Smooth muscle cell (in vitro differentiated cells): ENCODE data around the gene ARHGEF16. TPM values are rescaled to one million over a fixed set of nuclear protein-coding genes. Genes with fewer than 3 reads are reported as not detected.

Source experiments
- DNase-seq: peaks from one replicate; lab custom pipeline; 2025; ENCODE audit not compliant: unreplicated experiment; lab: John Stamatoyannopoulos, UW
- H2AFZ ChIP-seq: fragments of 200-600 bp; sonication (generic); 2 replicates; pipeline ENCODE4 v1.6.0; 2016; ENCODE audit warnings: antibody characterized with exemption, low read depth, mild to moderate bottlenecking
- H3F3A ChIP-seq: fragments of 200-600 bp; sonication (generic); 2 replicates; pipeline ENCODE4 v1.6.0; 2017; ENCODE audit warnings: antibody characterized with exemption, low read depth
- H3K27ac ChIP-seq: fragments of 200-600 bp; sonication (generic); 2 replicates; pipeline ENCODE4 v1.5.1; 2016; ENCODE audit warnings: low read depth, mild to moderate bottlenecking
- H3K27me3 ChIP-seq: fragments of 200-600 bp; sonication (generic); 2 replicates; pipeline ENCODE4 v1.6.1; 2016; ENCODE audit warnings: low read depth, mild to moderate bottlenecking
- H3K36me3 ChIP-seq: fragments of 200-600 bp; sonication (generic); 2 replicates; pipeline ENCODE4 v1.5.1; 2016; ENCODE audit warnings: low read depth
- H3K4me1 ChIP-seq: fragments of 200-600 bp; sonication (generic); 2 replicates; pipeline ENCODE4 v1.5.1; 2016; ENCODE audit warnings: low read depth
- H3K4me2 ChIP-seq: fragments of 200-600 bp; sonication (generic); 2 replicates; pipeline ENCODE4 v1.6.0; 2016; ENCODE audit warnings: mild to moderate bottlenecking
- H3K4me3 ChIP-seq: fragments of 200-600 bp; sonication (generic); 2 replicates; pipeline ENCODE4 v1.5.1; 2016; ENCODE audit warnings: mild to moderate bottlenecking
- H3K79me2 ChIP-seq: fragments of 200-600 bp; sonication (generic); 2 replicates; pipeline ENCODE4 v1.6.0; 2016; ENCODE audit warnings: low read depth, mild to moderate bottlenecking
- H3K9ac ChIP-seq: fragments of 200-600 bp; sonication (generic); 2 replicates; pipeline ENCODE4 v1.6.0; 2016; ENCODE audit warnings: low read depth
- H3K9me3 ChIP-seq: fragments of 200-600 bp; sonication (generic); replicated peaks from 2 replicates; pipeline ENCODE4 v1.5.1; 2016; ENCODE audit warnings: low read depth
- H4K20me1 ChIP-seq: fragments of 200-600 bp; sonication (generic); 2 replicates; pipeline ENCODE4 v1.6.0; 2016; ENCODE audit warnings: low read depth
- WGBS: methylation state at CpG from one replicate; pipeline ENCODE4 v1.1.7; 2016; ENCODE audit warnings: low lambda C conversion rate; 5-methylcytosine and 5-hydroxymethylcytosine counted together
- polyA plus RNA-seq: library from polyadenylated mRNA; unstranded; fragments of >200 nt; fragmentation: Nextera tagmentation; extraction: Ambion mirVana; gene quantifications from 2 replicates; pipeline ENCODE4 v1.2.1, GENCODE V29; 2016
- total RNA-seq: library from RNA; depleted of rRNA; stranded (reverse); fragments of >200 nt; gene quantifications from 2 replicates; pipeline ENCODE4 v1.2.3, GENCODE V29; 2014
- TF ChIP-seq, protein P1 (sequence below): fragments of 200-600 bp; sonication (generic); IDR thresholded peaks from 2 replicates; pipeline ENCODE4 v1.5.1; 2017; ENCODE audit warnings: borderline replicate concordance, mild to moderate bottlenecking, antibody characterized with exemption; ENCODE audit not compliant: insufficient read depth, poor library complexity, severe bottlenecking

Gene ARHGEF16
- total and polyA plus RNA-seq, 2 experiments from 2014 or later: 4.6 to 6.9 TPM

DNA sequence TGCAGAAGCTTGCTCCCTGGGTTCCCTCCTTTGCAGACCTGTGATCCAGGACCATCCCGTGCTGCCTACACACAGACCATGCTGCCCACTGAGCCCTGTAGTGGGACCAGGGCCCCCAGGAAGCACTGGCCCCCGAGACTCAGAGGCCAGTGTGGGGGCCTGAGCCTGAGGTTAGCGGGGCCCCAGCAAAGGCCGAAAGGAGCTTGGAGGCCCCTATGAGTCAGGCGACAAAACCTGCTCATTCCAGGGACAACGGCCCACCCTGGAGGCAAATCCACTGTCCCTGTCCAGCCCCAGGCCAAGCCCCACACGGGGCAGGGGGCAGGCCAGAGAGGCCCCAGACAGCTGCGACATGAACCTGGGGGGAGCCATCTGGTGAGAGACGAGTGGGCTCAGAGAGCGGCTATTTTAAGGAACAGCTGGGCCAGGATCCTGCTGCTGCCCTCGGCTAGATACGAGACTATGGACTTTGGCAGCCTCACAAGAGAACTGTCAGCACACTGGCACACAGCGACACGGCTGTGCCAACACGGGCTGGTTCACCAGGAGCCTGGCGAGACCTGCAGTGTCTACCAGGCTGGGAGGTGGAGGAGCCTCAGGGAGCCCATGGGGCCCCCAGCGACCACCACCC is 74.7 kb downstream of the ARHGEF16 start:
- no peak for DNase-seq
- no peak overlapping the region for H3K4me3 ChIP-seq
- H3K79me2 ChIP-seq: no peaks in the 10 kb centered on the region
- no peaks in the 10 kb centered on the region for H4K20me1 ChIP-seq
- H3K9me3 ChIP-seq: no peaks in the 10 kb centered on the region
- WGBS: 73% methylated on average over 17 of the region's 17 CpGs
- no peak overlapping the region for H2AFZ ChIP-seq
- H3K27me3 ChIP-seq: no peaks in the 10 kb centered on the region
- no peaks in the 10 kb centered on the region for H3K36me3 ChIP-seq
- H3K4me2 ChIP-seq: no peak overlapping the region
- H3K4me1 ChIP-seq: peaks cover 8% of the 10 kb centered on the region
- H3F3A ChIP-seq: no peaks in the 10 kb centered on the region
- TF ChIP-seq, protein P1, sequence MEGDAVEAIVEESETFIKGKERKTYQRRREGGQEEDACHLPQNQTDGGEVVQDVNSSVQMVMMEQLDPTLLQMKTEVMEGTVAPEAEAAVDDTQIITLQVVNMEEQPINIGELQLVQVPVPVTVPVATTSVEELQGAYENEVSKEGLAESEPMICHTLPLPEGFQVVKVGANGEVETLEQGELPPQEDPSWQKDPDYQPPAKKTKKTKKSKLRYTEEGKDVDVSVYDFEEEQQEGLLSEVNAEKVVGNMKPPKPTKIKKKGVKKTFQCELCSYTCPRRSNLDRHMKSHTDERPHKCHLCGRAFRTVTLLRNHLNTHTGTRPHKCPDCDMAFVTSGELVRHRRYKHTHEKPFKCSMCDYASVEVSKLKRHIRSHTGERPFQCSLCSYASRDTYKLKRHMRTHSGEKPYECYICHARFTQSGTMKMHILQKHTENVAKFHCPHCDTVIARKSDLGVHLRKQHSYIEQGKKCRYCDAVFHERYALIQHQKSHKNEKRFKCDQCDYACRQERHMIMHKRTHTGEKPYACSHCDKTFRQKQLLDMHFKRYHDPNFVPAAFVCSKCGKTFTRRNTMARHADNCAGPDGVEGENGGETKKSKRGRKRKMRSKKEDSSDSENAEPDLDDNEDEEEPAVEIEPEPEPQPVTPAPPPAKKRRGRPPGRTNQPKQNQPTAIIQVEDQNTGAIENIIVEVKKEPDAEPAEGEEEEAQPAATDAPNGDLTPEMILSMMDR: no peak
- no peak overlapping the region for H3K9ac ChIP-seq
- no peak overlapping the region for H3K27ac ChIP-seq

GRCh38 chr1:3530086-3530925 is 75.8 kb downstream of the ARHGEF16 start:
- Histone ChIP-seq H2AFZ (peak overlapping the region; percentile 55), H3K79me2 (no peaks in the 10 kb centered on the region), H3K4me3 (peak overlapping the region; percentile 83), H4K20me1 (no peaks in the 10 kb centered on the region), H3F3A (no peaks in the 10 kb centered on the region), H3K27me3 (no peaks in the 10 kb centered on the region), H3K27ac (no peak overlapping the region), H3K9ac (no peak overlapping the region), H3K9me3 (no peaks in the 10 kb centered on the region), H3K4me1 (peaks cover 8% of the 10 kb centered on the region), H3K36me3 (no peaks in the 10 kb centered on the region), H3K4me2 (peak overlapping the region; percentile 99)
- TF ChIP-seq, protein P1: no peak
- DNase-seq: no peak
- WGBS: 48% methylated on average over 28 of the region's 32 CpGs

Other genes starting within 250 kb of the ARHGEF16 start
- 4.8 and 6.5 TPM in 2 replicates for gene MEGF6, start 156.8 kb downstream of the ARHGEF16 start, total RNA-seq
- 12.8 and 18.6 TPM in 2 replicates for gene MEGF6, start 156.8 kb downstream of the ARHGEF16 start, polyA plus RNA-seq
- 20.7 and 21.7 TPM in 2 replicates for gene TPRG1L, start 170.3 kb downstream of the ARHGEF16 start, total RNA-seq
- gene TPRG1L, start 170.3 kb downstream of the ARHGEF16 start, polyA plus RNA-seq: 35.0 and 38.7 TPM in 2 replicates
- 14.2 and 17.2 TPM in 2 replicates for gene WRAP73, start 195.4 kb downstream of the ARHGEF16 start, total RNA-seq
- gene WRAP73, start 195.4 kb downstream of the ARHGEF16 start, polyA plus RNA-seq: 20.8 and 21.5 TPM in 2 replicates
- gene TP73, start 197.9 kb downstream of the ARHGEF16 start, total RNA-seq: 0.04 and 0.22 TPM in 2 replicates
- 0.50 TPM in 1 of 2 replicates, not detected in the other for gene TP73, start 197.9 kb downstream of the ARHGEF16 start, polyA plus RNA-seq